Measurements from ENCODE around the gene NEK6. TPM values are rescaled to one million over a fixed set of nuclear protein-coding genes. Genes with fewer than 3 reads are reported as not detected.

The NEK6 gene
- total RNA-seq, 6 experiments from 2014 or later: 61.6 to 128 (median 67.5) TPM

DNA sequence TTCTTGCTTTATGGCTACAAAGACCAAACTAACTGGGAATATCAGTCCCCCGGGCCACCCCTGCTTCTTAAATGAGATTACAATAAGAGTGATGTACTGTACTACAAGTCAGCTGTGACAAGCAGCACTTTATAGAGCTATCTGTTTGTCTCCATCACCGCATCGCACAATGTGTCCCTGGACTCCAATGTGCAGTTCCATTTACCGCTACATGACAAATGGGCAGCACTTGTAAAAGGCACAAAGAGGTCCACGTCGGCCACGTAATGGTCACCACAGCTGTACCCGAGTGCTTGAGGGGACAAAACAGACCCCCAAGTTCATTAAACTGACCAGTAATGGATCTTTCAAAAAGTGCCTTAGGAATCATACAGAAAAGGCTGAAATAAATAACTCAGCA is 103.4 kb downstream of the NEK6 start:
- H3K27ac ChIP-seq: no peak overlapping the region
- ATAC-seq: no peak
- H3K4me1 ChIP-seq: peaks cover 0 to 38% (median 13%) of the 10 kb centered on the region in 4 donors
- H3K27me3 ChIP-seq: no peaks in the 10 kb centered on the region
- H3K4me3 ChIP-seq: no peak overlapping the region
- no peak for TF ChIP-seq POLR2A (IDR thresholded peaks at IDR 0.05)
- TF ChIP-seq, protein P1, sequence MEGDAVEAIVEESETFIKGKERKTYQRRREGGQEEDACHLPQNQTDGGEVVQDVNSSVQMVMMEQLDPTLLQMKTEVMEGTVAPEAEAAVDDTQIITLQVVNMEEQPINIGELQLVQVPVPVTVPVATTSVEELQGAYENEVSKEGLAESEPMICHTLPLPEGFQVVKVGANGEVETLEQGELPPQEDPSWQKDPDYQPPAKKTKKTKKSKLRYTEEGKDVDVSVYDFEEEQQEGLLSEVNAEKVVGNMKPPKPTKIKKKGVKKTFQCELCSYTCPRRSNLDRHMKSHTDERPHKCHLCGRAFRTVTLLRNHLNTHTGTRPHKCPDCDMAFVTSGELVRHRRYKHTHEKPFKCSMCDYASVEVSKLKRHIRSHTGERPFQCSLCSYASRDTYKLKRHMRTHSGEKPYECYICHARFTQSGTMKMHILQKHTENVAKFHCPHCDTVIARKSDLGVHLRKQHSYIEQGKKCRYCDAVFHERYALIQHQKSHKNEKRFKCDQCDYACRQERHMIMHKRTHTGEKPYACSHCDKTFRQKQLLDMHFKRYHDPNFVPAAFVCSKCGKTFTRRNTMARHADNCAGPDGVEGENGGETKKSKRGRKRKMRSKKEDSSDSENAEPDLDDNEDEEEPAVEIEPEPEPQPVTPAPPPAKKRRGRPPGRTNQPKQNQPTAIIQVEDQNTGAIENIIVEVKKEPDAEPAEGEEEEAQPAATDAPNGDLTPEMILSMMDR (IDR thresholded peaks at IDR 0.05): no peak
- peaks cover 0 to 5% (median 0%) of the 10 kb centered on the region in 4 donors for H3K9me3 ChIP-seq
- no peak for DNase-seq
- intact Hi-C loops (cut with DNase I): no loop called here
- H3K36me3 ChIP-seq: peaks cover 0 to 1% (median 0%) of the 10 kb centered on the region in 4 donors
- WGBS (ENCODE audit: insufficient coverage, low coverage, low lambda C conversion rate, missing lambda C conversion rate): 90% methylated on average over 6 of the region's 8 CpGs

DNA sequence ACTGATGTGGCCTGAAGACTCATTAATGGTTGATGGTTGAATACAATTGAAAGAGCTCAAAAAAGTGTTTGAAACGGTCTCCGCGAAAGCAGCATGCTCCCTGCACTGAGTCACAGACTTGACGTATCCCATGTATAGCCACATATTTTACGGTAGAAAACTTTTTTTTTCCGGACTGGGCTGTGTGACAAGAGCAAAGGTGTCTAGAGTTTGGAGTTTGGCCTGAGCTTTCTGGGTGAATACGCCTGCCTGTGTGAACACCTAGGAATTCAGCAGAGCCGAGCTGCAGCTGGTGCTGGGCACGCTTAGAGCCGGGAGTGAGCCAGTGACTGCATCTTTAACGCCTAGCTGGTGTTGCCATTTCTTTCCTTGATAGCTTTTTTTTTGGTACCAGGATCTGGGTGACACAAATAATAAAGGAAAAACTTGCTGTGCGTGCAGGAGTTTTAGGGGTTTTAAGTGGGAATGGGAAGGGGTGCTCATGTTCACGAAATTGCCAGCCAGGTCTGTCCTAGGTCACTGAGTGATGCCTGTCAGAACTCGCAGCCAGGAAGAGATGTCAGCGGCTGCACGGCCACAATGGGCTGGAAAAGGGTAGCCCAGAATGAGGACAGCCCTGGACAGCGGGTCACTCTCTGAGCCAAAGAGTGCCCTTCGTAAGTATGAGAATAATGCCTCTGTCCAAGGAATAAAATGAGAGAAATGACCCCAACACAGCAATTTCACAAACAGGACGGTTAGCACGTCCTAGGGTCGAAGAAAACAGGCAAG is 105.8 kb downstream of the NEK6 start:
- DNase-seq (peak in 2 of 3 donors; percentile 60 to 71), ATAC-seq (peak; percentile 80 to 93 (median 87))
- no peak overlapping the region for H3K4me3 ChIP-seq
- peaks cover 0 to 5% (median 0%) of the 10 kb centered on the region in 4 donors for H3K9me3 ChIP-seq
- WGBS (ENCODE audit: insufficient coverage, low coverage, low lambda C conversion rate, missing lambda C conversion rate): 41% methylated on average over 18 of the region's 21 CpGs
- TF ChIP-seq, protein P1 (IDR thresholded peaks at IDR 0.05): no peak
- TF ChIP-seq POLR2A (IDR thresholded peaks at IDR 0.05): no peak
- H3K27ac ChIP-seq: peak overlapping the region in 1 of 3 donors; percentile 52
- H3K27me3 ChIP-seq: no peaks in the 10 kb centered on the region
- no peaks in the 10 kb centered on the region for H3K36me3 ChIP-seq
- intact Hi-C loops (cut with DNase I): no loop called here
- peaks cover 0 to 42% (median 13%) of the 10 kb centered on the region in 4 donors for H3K4me1 ChIP-seq

DNA sequence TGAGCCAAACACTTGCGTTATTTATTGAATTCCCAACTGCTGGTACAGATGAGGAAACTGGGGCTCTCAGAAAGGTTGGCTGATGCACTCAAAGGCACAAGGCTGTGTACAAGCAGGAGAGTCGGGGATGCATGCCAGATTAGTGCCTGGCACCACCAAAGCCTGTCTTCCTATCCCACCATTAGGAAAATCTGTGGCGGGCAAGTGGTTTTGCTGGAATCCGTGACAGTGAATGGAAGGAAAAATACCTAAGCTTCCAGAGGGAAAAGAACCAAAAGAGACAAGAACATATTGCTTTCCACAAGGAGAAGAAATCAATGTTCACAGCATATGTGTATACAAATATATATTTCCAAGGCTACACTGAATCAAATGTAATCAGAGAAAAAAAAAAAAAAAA is 106.4 kb downstream of the NEK6 start:
- intact Hi-C loops (cut with DNase I): no loop called here
- Histone ChIP-seq H3K36me3 (no peaks in the 10 kb centered on the region), H3K9me3 (peaks cover 0 to 5% (median 0%) of the 10 kb centered on the region in 4 donors), H3K27me3 (no peaks in the 10 kb centered on the region), H3K27ac (peak overlapping the region in 1 of 3 donors; percentile 52), H3K4me1 (peaks cover 0 to 47% (median 12%) of the 10 kb centered on the region in 4 donors), H3K4me3 (no peak overlapping the region)
- no peak for TF ChIP-seq POLR2A (IDR thresholded peaks at IDR 0.05)
- TF ChIP-seq, protein P1 (IDR thresholded peaks at IDR 0.05): no peak
- ATAC-seq (peak; percentile 7 to 49 (median 30)), DNase-seq (no peak)
- WGBS (ENCODE audit: insufficient coverage, low coverage, low lambda C conversion rate, missing lambda C conversion rate): 47% methylated on average over 3 of the region's 4 CpGs

DNA sequence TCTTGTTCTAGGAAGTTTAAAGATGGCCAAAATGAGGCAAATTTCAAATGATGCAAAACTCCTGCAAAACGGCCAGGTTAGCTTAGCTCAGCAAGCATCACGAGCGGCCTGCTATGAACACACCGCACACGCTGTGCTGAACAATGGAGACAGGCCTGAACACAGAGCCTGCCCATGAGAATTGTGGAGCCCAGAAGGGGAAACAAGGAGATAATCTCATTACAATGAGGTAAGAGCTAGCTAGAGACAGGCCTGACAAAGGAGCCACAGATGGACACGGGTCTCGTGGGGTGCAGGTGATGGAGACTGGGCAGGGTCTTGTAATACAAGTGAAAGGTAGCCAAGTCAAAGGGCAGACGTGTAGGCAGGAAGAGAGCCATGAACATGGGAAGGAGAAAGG is 107.3 kb downstream of the NEK6 start:
- peaks cover 0 to 5% (median 0%) of the 10 kb centered on the region in 4 donors for H3K9me3 ChIP-seq
- intact Hi-C loops (cut with DNase I): no loop called here
- 87% methylated on average over 8 of the region's 8 CpGs for WGBS (ENCODE audit: insufficient coverage, low coverage, low lambda C conversion rate, missing lambda C conversion rate)
- ATAC-seq: no peak
- H3K27me3 ChIP-seq: no peaks in the 10 kb centered on the region
- H3K4me3 ChIP-seq: no peak overlapping the region
- DNase-seq: no peak
- TF ChIP-seq POLR2A (IDR thresholded peaks at IDR 0.05): no peak
- TF ChIP-seq, protein P1 (IDR thresholded peaks at IDR 0.05): no peak
- H3K27ac ChIP-seq: no peak overlapping the region
- no peaks in the 10 kb centered on the region for H3K36me3 ChIP-seq
- peaks cover 0 to 44% (median 10%) of the 10 kb centered on the region in 4 donors for H3K4me1 ChIP-seq
